ENCODE measurements around the gene KDM2A. TPM values are rescaled to one million over a fixed set of nuclear protein-coding genes. Genes with fewer than 3 reads are reported as not detected.

Gene KDM2A
- total RNA-seq, 4 donors from 2014 or later = 65.3 to 137 (median 81.2) TPM

DNA sequence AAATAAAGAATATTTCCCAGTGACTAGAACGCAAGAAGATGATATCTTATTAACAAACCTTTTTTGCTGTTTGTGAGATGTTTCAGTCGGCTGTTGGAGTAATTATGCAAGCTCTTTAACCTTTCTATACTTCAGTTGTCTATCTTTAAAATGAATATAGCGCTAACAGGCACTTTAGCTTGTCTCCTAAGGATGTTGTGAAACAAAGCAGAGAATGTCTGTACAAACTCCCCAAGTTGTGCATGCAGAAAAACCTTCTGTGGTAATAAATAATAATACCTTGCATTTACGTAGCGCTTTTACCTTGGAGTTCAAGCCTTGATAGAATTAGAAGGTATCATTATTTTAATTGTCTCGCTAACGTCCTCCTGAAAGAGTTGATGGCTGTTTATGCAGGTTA, 1.9 kb upstream of the KDM2A start:
- no peaks in the 10 kb centered on the region for H3K36me3 ChIP-seq
- in situ Hi-C loops (cut with MboI; ENCODE audit: low pct_ligation_motif_present in 1 of 4, low pct_unique_long_range_greater_than_20kb in 1 of 4, low sequenced_read_pairs in 3 of 4) (no loop called here), intact Hi-C loops (cut with DNase I; ENCODE audit: low total_unique reads) (no loop called here)
- H3K4me1 ChIP-seq = peaks cover 10 to 50% (median 13%) of the 10 kb centered on the region in 4 donors
- no peak for TF ChIP-seq POLR2A (IDR thresholded peaks at IDR 0.05)
- TF ChIP-seq EP300 (IDR thresholded peaks at IDR 0.05; ENCODE audit: low read depth) = no peak
- TF ChIP-seq POLR2AphosphoS5 (IDR thresholded peaks at IDR 0.05) = no peak
- TF ChIP-seq, protein P1, sequence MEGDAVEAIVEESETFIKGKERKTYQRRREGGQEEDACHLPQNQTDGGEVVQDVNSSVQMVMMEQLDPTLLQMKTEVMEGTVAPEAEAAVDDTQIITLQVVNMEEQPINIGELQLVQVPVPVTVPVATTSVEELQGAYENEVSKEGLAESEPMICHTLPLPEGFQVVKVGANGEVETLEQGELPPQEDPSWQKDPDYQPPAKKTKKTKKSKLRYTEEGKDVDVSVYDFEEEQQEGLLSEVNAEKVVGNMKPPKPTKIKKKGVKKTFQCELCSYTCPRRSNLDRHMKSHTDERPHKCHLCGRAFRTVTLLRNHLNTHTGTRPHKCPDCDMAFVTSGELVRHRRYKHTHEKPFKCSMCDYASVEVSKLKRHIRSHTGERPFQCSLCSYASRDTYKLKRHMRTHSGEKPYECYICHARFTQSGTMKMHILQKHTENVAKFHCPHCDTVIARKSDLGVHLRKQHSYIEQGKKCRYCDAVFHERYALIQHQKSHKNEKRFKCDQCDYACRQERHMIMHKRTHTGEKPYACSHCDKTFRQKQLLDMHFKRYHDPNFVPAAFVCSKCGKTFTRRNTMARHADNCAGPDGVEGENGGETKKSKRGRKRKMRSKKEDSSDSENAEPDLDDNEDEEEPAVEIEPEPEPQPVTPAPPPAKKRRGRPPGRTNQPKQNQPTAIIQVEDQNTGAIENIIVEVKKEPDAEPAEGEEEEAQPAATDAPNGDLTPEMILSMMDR (IDR thresholded peaks at IDR 0.05) = no peak
- no peak for DNase-seq
- H3K4me3 ChIP-seq = peak overlapping the region in 1 of 4 donors; percentile 98
- WGBS, 2 donors (ENCODE audit: low coverage in 1 of 2) = 74 to 80% methylated on average over 7 of the region's 7 CpGs
- peak overlapping the region; percentile 98 to 100 (median 100) for H3K27ac ChIP-seq
- no peaks in the 10 kb centered on the region for H3K27me3 ChIP-seq
- H3K9me3 ChIP-seq = no peaks in the 10 kb centered on the region

DNA sequence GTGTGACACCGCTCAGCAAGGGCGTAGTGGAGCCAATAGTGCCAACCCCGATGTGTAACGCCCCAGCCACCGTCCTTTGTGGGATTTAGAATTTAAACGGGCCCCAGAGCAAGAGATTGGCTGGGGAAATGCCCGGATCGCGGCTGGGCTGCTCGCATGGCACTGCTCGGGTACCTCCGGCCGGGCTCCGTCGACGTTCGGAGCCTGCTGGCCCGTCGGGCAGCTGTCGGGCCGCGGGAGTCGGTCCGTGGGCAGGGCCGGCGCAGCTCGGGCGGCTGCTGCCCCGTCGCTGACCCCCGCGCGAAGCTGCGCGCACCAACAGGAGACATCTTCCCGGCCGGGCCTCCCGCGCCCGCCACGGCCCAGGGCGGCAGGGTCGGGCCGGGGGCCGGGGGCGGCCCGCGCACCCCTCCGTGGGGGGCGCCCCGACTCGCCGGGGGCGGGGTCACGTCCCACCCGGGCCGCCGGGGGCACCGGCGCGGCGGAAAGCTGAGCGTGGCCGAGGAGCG, 1.3 kb upstream of the KDM2A start:
- WGBS, 2 donors (ENCODE audit: low coverage in 1 of 2) = 42% methylated on average over 11 of the region's 65 CpGs; no CpG with 5 or more reads in 1 of the 2 donors
- intact Hi-C loops (cut with DNase I; ENCODE audit: low total_unique reads) = no loop called here

DNA sequence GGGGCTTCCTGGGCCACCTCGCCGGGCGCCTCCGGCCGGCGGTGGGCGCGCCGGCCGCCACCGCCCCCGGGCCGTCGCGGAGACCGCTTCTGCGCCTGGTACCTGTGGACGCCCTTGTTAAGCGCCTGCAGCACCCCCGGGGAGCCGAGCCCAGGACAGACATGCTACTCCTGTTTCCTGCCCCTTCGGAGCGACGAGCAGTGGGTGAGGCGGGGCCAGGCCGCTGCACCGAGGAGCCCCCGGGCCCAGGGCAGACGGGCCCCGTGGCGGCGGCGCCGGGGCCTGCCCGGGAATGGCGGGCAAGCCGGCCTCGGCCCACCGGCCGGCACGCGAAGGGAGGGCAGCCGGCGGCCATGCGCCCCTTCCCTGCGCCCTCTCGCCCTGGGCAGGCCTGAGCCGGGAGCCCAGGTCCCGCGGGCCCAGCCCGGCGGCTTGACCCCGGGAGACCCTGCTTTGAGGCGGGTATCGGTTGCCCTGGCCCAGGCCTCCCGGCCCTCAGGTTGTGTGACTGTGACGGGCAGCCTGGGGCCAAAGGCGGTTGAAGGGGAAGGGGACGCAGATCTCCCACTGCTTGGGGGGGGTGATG, 789 bp upstream of the KDM2A start:
- Histone ChIP-seq H3K27ac (peak overlapping the region; percentile 98 to 100 (median 100)), H3K4me1 (peaks cover 17 to 56% (median 22%) of the 10 kb centered on the region in 4 donors), H3K36me3 (no peaks in the 10 kb centered on the region), H3K4me3 (peak overlapping the region; percentile 42 to 99 (median 83)), H3K9me3 (no peaks in the 10 kb centered on the region), H3K27me3 (no peaks in the 10 kb centered on the region)
- WGBS, 2 donors (ENCODE audit: low coverage in 1 of 2) = 3% methylated on average over 6 of the region's 59 CpGs; no CpG with 5 or more reads in 1 of the 2 donors
- intact Hi-C loops (cut with DNase I; ENCODE audit: low total_unique reads) (no loop called here), in situ Hi-C loops (cut with MboI; ENCODE audit: low pct_ligation_motif_present in 1 of 4, low pct_unique_long_range_greater_than_20kb in 1 of 4, low sequenced_read_pairs in 3 of 4) (no loop called here)
- DNase-seq = peak; percentile 50
- TF ChIP-seq, protein P1 (IDR thresholded peaks at IDR 0.05) = no peak
- no peak for TF ChIP-seq POLR2A (IDR thresholded peaks at IDR 0.05)

More for the DNA sequence above, 1.3 kb upstream of the KDM2A start:
- TF ChIP-seq POLR2A (IDR thresholded peaks at IDR 0.05) = no peak
- no peak for TF ChIP-seq EP300 (IDR thresholded peaks at IDR 0.05; ENCODE audit: low read depth)
- TF ChIP-seq, protein P1 (IDR thresholded peaks at IDR 0.05) = no peak
- no peaks in the 10 kb centered on the region for H3K9me3 ChIP-seq
- no peaks in the 10 kb centered on the region for H3K36me3 ChIP-seq
- in situ Hi-C loops (cut with MboI; ENCODE audit: low pct_ligation_motif_present in 1 of 4, low pct_unique_long_range_greater_than_20kb in 1 of 4, low sequenced_read_pairs in 3 of 4) = no loop called here
- peak overlapping the region in 3 of 4 donors; percentile 68 to 99 (median 98) for H3K4me3 ChIP-seq
- peak; percentile 30 for DNase-seq
- H3K4me1 ChIP-seq = peaks cover 15 to 56% (median 18%) of the 10 kb centered on the region in 4 donors
- H3K27ac ChIP-seq = peak overlapping the region; percentile 98 to 100 (median 100)
- H3K27me3 ChIP-seq = no peaks in the 10 kb centered on the region

DNA sequence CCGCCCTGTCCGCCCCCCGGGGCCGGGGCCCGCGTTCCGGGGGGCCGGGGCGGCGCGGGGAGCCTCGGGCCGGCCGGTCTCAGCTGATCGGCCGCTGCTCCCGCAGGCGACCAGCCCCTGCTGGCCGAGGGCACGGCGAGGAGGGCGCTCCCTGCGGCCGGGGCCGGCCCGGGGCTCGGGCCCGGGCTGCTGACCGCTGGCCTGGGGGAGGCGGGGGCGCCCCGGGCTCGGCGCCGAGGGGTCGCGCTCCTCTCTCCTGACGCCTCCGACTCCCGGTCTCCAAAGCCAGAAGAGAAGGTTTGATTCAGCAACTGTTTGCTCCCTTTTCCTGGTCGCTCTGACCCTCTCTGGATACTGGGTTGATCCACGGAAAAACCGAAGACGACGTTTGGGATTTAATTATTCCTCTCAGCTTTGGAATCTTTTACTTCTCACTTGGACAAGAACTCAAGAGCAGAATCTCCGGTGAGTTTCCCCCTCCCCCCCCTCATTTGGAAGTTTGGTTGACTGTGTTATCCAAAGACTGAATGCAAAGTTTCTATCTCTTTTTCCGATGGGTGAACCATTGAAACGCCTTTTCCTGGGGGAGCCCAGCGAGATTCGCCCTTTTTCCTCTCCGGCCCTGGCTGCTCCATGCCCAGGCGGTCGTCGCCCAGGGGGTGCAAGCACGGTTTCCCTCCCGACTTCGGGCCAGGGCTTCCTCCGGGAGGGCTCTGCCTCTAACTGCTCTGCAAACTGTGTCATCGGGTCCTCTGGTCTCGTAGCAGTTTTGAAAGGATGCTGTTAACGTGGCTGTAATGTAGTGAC, 725 bp downstream of the KDM2A start:
- H3K27ac ChIP-seq = peak overlapping the region; percentile 98 to 100 (median 100)
- in situ Hi-C loops (cut with MboI; ENCODE audit: low pct_ligation_motif_present in 1 of 4, low pct_unique_long_range_greater_than_20kb in 1 of 4, low sequenced_read_pairs in 3 of 4) = no loop called here
- peaks cover 17 to 59% (median 22%) of the 10 kb centered on the region in 4 donors for H3K4me1 ChIP-seq
- H3K9me3 ChIP-seq = no peaks in the 10 kb centered on the region
- TF ChIP-seq, protein P1 (IDR thresholded peaks at IDR 0.05) = no peak
- TF ChIP-seq POLR2A (IDR thresholded peaks at IDR 0.05) (no peak), EP300 (IDR thresholded peaks at IDR 0.05; ENCODE audit: low read depth) (no peak), POLR2AphosphoS5 (IDR thresholded peaks at IDR 0.05) (no peak)
- intact Hi-C loops (cut with DNase I; ENCODE audit: low total_unique reads) = loop anchor here (5.0 kb wide), 1 partner anchor 1047 kb away; the partner anchor contains the start of gene PACS1
- peaks cover 0 to 2% (median 0%) of the 10 kb centered on the region in 4 donors for H3K36me3 ChIP-seq
- H3K27me3 ChIP-seq = no peaks in the 10 kb centered on the region
- H3K4me3 ChIP-seq = peak overlapping the region; percentile 98 to 100 (median 98)
- 0 to 1% methylated on average over 7 to 32 of the region's 61 CpGs for WGBS, 2 donors (ENCODE audit: low coverage in 1 of 2)
- peak; percentile 32 for DNase-seq

Data from transverse colon (tissue), 4 donors.